NCI-H2107 treated with DMSO at 0.1 percent for 48 hours (cell line): ENCODE data around the gene CDX2.

Source experiments
- DNase-seq: peaks from one replicate; lab custom pipeline; 2025; ENCODE audit not compliant: unreplicated experiment; lab: John Stamatoyannopoulos, UW

CDX2 gene

GRCh38 chr13:27918918-27919658 lies 50.0 kb downstream of the CDX2 start:
- no peak for DNase-seq

GRCh38 chr13:27918041-27918917 lies 50.8 kb downstream of the CDX2 start:
- no peak for DNase-seq

- DNase-seq, result no peak
Observed at GRCh38 chr13:27917121-27917947, 51.8 kb downstream of the CDX2 start.

- DNase-seq, result no peak
Observed at GRCh38 chr13:27915301-27916207, 53.6 kb downstream of the CDX2 start.

- DNase-seq, result no peak
Observed at GRCh38 chr13:27913160-27913559, 56.0 kb downstream of the CDX2 start.

GRCh38 chr13:27911521-27911920 lies 57.6 kb downstream of the CDX2 start:
- DNase-seq, result no peak
